ENCODE results near the gene ADM5. TPM values are rescaled to one million over a fixed set of nuclear protein-coding genes. Genes with fewer than 3 reads are reported as not detected.
A peak's percentile ranks its signal among the peaks of the same experiment; 100 is the strongest.

The ADM5 gene
- total RNA-seq, 1 donor from 2014 or later, result 1.5 TPM

DNA sequence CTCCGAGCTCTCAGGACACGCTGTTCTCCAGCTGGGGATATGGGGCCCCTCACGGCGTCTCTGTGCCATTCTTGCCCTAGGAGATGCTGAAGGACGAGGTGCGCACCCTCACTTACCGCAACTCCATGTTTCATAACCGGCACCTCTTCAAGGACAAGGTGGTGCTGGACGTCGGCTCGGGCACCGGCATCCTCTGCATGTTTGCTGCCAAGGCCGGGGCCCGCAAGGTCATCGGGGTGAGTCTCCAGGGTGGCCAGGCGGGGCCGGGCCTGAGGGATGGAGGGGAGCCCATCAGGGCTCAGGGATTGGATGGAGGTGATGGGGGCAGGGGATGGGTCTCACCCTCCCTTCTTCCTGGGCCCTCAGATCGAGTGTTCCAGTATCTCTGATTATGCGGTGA is 7.6 kb upstream of the ADM5 start:
- Mint-ChIP-seq H3K27ac (ENCODE audit: unreplicated experiment) (no peak overlapping the region), H3K27me3 (ENCODE audit: unreplicated experiment) (no peaks in the 10 kb centered on the region), H3K9me3 (ENCODE audit: unreplicated experiment) (no peaks in the 10 kb centered on the region), H3K36me3 (ENCODE audit: unreplicated experiment) (peaks cover 15% of the 10 kb centered on the region), H3K4me1 (ENCODE audit: unreplicated experiment) (peaks cover 27% of the 10 kb centered on the region), H3K4me3 (ENCODE audit: unreplicated experiment) (no peak overlapping the region)
- DNase-seq (ENCODE audit: extremely low spot score, unreplicated experiment), result no peak
- TF ChIP-seq, protein P1, sequence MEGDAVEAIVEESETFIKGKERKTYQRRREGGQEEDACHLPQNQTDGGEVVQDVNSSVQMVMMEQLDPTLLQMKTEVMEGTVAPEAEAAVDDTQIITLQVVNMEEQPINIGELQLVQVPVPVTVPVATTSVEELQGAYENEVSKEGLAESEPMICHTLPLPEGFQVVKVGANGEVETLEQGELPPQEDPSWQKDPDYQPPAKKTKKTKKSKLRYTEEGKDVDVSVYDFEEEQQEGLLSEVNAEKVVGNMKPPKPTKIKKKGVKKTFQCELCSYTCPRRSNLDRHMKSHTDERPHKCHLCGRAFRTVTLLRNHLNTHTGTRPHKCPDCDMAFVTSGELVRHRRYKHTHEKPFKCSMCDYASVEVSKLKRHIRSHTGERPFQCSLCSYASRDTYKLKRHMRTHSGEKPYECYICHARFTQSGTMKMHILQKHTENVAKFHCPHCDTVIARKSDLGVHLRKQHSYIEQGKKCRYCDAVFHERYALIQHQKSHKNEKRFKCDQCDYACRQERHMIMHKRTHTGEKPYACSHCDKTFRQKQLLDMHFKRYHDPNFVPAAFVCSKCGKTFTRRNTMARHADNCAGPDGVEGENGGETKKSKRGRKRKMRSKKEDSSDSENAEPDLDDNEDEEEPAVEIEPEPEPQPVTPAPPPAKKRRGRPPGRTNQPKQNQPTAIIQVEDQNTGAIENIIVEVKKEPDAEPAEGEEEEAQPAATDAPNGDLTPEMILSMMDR (IDR thresholded peaks at IDR 0.05), result no peak

GRCh38 chr19:49682274-49682673 is 7.1 kb upstream of the ADM5 start:
- H3K36me3 Mint-ChIP-seq (ENCODE audit: unreplicated experiment), result peaks cover 15% of the 10 kb centered on the region
- no peaks in the 10 kb centered on the region for H3K27me3 Mint-ChIP-seq (ENCODE audit: unreplicated experiment)
- no peak for DNase-seq (ENCODE audit: extremely low spot score, unreplicated experiment)
- peaks cover 28% of the 10 kb centered on the region for H3K4me1 Mint-ChIP-seq (ENCODE audit: unreplicated experiment)
- no peaks in the 10 kb centered on the region for H3K9me3 Mint-ChIP-seq (ENCODE audit: unreplicated experiment)
- H3K4me3 Mint-ChIP-seq (ENCODE audit: unreplicated experiment), result no peak overlapping the region
- H3K27ac Mint-ChIP-seq (ENCODE audit: unreplicated experiment), result no peak overlapping the region
- TF ChIP-seq, protein P1 (IDR thresholded peaks at IDR 0.05), result no peak

DNA sequence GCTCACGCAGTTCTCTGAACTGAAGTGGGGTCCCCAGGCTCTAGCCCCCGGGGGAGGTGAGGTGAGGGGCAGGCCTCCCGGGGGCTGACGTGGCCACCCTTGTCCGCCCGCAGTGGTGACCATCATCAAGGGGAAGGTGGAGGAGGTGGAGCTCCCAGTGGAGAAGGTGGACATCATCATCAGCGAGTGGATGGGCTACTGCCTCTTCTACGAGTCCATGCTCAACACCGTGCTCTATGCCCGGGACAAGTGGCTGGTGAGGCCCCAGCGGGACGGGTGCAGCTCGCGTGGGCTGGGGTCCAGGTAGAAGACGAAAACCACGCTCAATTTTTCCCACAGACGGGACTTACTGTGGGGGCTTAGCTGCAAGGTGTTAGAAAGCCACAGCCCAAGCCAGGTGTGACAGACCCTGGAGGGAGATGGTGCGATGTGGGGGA is 5.6 kb upstream of the ADM5 start:
- TF ChIP-seq, protein P1 (IDR thresholded peaks at IDR 0.05), result no peak

DNA sequence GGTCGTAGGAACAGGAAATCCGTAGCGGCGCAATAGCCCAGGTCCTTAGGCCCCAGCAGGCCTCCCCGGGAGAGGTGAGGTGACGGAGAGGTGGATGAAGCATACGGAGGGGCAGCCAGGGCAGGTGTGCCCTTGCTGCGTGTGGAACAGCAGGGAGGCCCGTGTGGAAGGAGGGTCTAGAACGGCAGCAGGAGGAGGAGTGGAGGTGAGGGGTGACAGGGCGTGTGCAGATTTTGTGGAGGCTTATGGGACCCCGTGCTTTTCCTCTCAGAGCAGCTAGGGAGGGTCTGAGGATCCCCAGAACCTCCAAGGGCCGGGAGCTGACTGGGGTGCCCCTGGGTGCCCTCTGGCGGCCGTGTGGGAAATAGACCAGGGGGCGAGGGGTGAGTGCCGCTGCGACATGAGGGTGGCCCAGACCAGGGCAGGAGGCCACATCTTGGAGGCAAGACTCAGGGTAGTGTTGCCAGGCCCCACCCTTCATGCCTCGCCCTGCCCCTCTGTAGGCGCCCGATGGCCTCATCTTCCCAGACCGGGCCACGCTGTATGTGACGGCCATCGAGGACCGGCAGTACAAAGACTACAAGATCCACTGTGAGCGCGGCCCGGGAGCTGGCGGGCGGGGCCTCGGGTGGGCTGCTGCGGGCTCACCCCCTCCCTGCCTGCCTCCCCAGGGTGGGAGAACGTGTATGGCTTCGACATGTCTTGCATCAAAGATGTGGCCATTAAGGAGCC is 5.0 kb upstream of the ADM5 start:
- Mint-ChIP-seq H3K4me1 (ENCODE audit: unreplicated experiment) (peaks cover 18% of the 10 kb centered on the region), H3K27ac (ENCODE audit: unreplicated experiment) (no peak overlapping the region), H3K9me3 (ENCODE audit: unreplicated experiment) (no peaks in the 10 kb centered on the region), H3K36me3 (ENCODE audit: unreplicated experiment) (peaks cover 19% of the 10 kb centered on the region), H3K4me3 (ENCODE audit: unreplicated experiment) (no peak overlapping the region), H3K27me3 (ENCODE audit: unreplicated experiment) (no peaks in the 10 kb centered on the region)
- no peak for DNase-seq (ENCODE audit: extremely low spot score, unreplicated experiment)
- TF ChIP-seq, protein P1 (IDR thresholded peaks at IDR 0.05), result peak; percentile 30

More for the DNA sequence above, 5.6 kb upstream of the ADM5 start:
- H3K9me3 Mint-ChIP-seq (ENCODE audit: unreplicated experiment), result no peaks in the 10 kb centered on the region
- H3K4me1 Mint-ChIP-seq (ENCODE audit: unreplicated experiment), result peaks cover 23% of the 10 kb centered on the region
- DNase-seq (ENCODE audit: extremely low spot score, unreplicated experiment), result no peak
- H3K36me3 Mint-ChIP-seq (ENCODE audit: unreplicated experiment), result peaks cover 19% of the 10 kb centered on the region
- no peak overlapping the region for H3K4me3 Mint-ChIP-seq (ENCODE audit: unreplicated experiment)
- H3K27me3 Mint-ChIP-seq (ENCODE audit: unreplicated experiment), result no peaks in the 10 kb centered on the region
- no peak overlapping the region for H3K27ac Mint-ChIP-seq (ENCODE audit: unreplicated experiment)

DNA sequence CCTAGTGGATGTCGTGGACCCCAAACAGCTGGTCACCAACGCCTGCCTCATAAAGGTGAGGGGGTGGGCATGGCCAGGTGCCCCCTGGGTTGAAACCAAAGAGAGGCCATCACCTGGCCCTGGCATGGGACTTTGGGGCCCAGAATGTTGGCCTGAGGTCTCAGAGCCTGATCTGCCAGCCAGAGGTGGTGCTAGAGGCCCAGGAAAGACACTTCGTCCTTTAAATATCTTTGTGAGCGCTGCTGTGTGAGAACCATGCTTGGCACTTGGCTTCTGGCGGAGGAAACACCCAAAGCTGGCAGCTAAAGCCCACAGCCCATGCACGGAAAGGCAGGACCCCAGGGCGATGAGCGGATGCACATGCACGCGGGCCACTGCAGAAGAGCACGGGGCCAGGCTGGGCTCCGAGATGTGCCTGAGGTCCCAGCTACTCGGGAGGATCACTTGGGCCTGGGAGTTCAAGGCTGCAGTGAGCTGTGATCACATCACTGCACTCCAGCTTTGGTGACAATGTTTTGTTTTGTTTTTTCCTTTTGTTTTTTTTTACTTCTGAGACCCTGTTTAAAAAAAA is 4.3 kb upstream of the ADM5 start:
- TF ChIP-seq, protein P1 (IDR thresholded peaks at IDR 0.05), result no peak
- Mint-ChIP-seq H3K27me3 (ENCODE audit: unreplicated experiment) (no peaks in the 10 kb centered on the region), H3K4me1 (ENCODE audit: unreplicated experiment) (peaks cover 17% of the 10 kb centered on the region), H3K4me3 (ENCODE audit: unreplicated experiment) (no peak overlapping the region), H3K36me3 (ENCODE audit: unreplicated experiment) (peaks cover 19% of the 10 kb centered on the region), H3K27ac (ENCODE audit: unreplicated experiment) (no peak overlapping the region), H3K9me3 (ENCODE audit: unreplicated experiment) (no peaks in the 10 kb centered on the region)
- DNase-seq (ENCODE audit: extremely low spot score, unreplicated experiment), result no peak

Data from osteocyte (in vitro differentiated cells).